ENCODE results near the gene TBC1D14. TPM values are rescaled to one million over a fixed set of nuclear protein-coding genes. Genes with fewer than 3 reads are reported as not detected.

The TBC1D14 gene
- total RNA-seq, 2 experiments from 2014 or later: 38.4 to 44.1 TPM

GRCh38 chr4:7019367-7019766, 109.7 kb downstream of the TBC1D14 start:
- Histone ChIP-seq H3K36me3 (ENCODE audit: insufficient read depth, low read length) (peaks cover 42% of the 10 kb centered on the region), H3K4me1 (ENCODE audit: insufficient read depth, low read length, poor library complexity, severe bottlenecking) (peaks cover 4% of the 10 kb centered on the region), H3K9me3 (ENCODE audit: low read length) (no peaks in the 10 kb centered on the region), H3K4me3 (ENCODE audit: low read depth, low read length, poor library complexity, severe bottlenecking) (no peak overlapping the region), H3K4me2 (ENCODE audit: low read length) (no peak overlapping the region), H2AFZ (ENCODE audit: low read length) (no peak overlapping the region), H4K20me1 (ENCODE audit: insufficient read depth, low read length) (no peaks in the 10 kb centered on the region), H3K9me2 (ENCODE audit: insufficient read depth, low read length) (no peaks in the 10 kb centered on the region), H3K27ac (ENCODE audit: low read depth, low read length, poor library complexity, severe bottlenecking) (no peak overlapping the region), H3K79me2 (ENCODE audit: insufficient read depth, low read depth, low read length) (no peaks in the 10 kb centered on the region)
- intact Hi-C loops (cut with micrococcal nuclease; ENCODE audit: unreplicated experiment): no loop called here
- no TSS peak for BruUV-seq (replicated peaks)
- ChIA-PET POLR2A (no interaction called here), CTCF (ENCODE audit: unreplicated experiment) (no interaction called here)
- TF ChIP-seq EZH2phosphoT487 (IDR thresholded peaks at IDR 0.05; ENCODE audit: borderline replicate concordance, low read depth, low read length): no peak
- TF ChIP-seq, protein P1, sequence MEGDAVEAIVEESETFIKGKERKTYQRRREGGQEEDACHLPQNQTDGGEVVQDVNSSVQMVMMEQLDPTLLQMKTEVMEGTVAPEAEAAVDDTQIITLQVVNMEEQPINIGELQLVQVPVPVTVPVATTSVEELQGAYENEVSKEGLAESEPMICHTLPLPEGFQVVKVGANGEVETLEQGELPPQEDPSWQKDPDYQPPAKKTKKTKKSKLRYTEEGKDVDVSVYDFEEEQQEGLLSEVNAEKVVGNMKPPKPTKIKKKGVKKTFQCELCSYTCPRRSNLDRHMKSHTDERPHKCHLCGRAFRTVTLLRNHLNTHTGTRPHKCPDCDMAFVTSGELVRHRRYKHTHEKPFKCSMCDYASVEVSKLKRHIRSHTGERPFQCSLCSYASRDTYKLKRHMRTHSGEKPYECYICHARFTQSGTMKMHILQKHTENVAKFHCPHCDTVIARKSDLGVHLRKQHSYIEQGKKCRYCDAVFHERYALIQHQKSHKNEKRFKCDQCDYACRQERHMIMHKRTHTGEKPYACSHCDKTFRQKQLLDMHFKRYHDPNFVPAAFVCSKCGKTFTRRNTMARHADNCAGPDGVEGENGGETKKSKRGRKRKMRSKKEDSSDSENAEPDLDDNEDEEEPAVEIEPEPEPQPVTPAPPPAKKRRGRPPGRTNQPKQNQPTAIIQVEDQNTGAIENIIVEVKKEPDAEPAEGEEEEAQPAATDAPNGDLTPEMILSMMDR (conservative IDR thresholded peaks at IDR 0.05; ENCODE audit: low read length): no peak
- no peak for DNase-seq (ENCODE audit: low spot score)

- peaks cover 39% of the 10 kb centered on the region for H3K36me3 ChIP-seq (ENCODE audit: insufficient read depth, low read length)
- no peaks in the 10 kb centered on the region for H4K20me1 ChIP-seq (ENCODE audit: insufficient read depth, low read length)
- ChIA-PET POLR2A (no interaction called here), CTCF (ENCODE audit: unreplicated experiment) (no interaction called here)
- H3K27ac ChIP-seq (ENCODE audit: low read depth, low read length, poor library complexity, severe bottlenecking): no peak overlapping the region
- TF ChIP-seq, protein P1 (conservative IDR thresholded peaks at IDR 0.05; ENCODE audit: low read length): no peak
- TF ChIP-seq EZH2phosphoT487 (IDR thresholded peaks at IDR 0.05; ENCODE audit: borderline replicate concordance, low read depth, low read length): no peak
- H3K4me2 ChIP-seq (ENCODE audit: low read length): no peak overlapping the region
- H3K4me3 ChIP-seq (ENCODE audit: low read depth, low read length, poor library complexity, severe bottlenecking): no peak overlapping the region
- BruUV-seq (replicated peaks): no TSS peak
- no peaks in the 10 kb centered on the region for H3K79me2 ChIP-seq (ENCODE audit: insufficient read depth, low read depth, low read length)
- H3K4me1 ChIP-seq (ENCODE audit: insufficient read depth, low read length, poor library complexity, severe bottlenecking): no peaks in the 10 kb centered on the region
- no peak overlapping the region for H2AFZ ChIP-seq (ENCODE audit: low read length)
- DNase-seq (ENCODE audit: low spot score): no peak
- H3K9me2 ChIP-seq (ENCODE audit: insufficient read depth, low read length): no peaks in the 10 kb centered on the region
- intact Hi-C loops (cut with micrococcal nuclease; ENCODE audit: unreplicated experiment): no loop called here
- no peaks in the 10 kb centered on the region for H3K9me3 ChIP-seq (ENCODE audit: low read length)
Measured at GRCh38 chr4:7020290-7020689, 110.7 kb downstream of the TBC1D14 start.

GRCh38 chr4:7020856-7021255, 111.2 kb downstream of the TBC1D14 start:
- ChIA-PET POLR2A (interaction anchor here (0.8 kb wide), 1 partner anchor 79 kb away, joined by 3 read pairs; no protein-coding TSS in a partner anchor), CTCF (ENCODE audit: unreplicated experiment) (no interaction called here)
- Histone ChIP-seq H3K4me2 (ENCODE audit: low read length) (no peak overlapping the region), H3K36me3 (ENCODE audit: insufficient read depth, low read length) (peaks cover 33% of the 10 kb centered on the region), H3K9me2 (ENCODE audit: insufficient read depth, low read length) (no peaks in the 10 kb centered on the region), H3K9me3 (ENCODE audit: low read length) (no peaks in the 10 kb centered on the region), H2AFZ (ENCODE audit: low read length) (no peak overlapping the region), H3K4me1 (ENCODE audit: insufficient read depth, low read length, poor library complexity, severe bottlenecking) (no peaks in the 10 kb centered on the region), H3K27ac (ENCODE audit: low read depth, low read length, poor library complexity, severe bottlenecking) (no peak overlapping the region), H4K20me1 (ENCODE audit: insufficient read depth, low read length) (no peaks in the 10 kb centered on the region), H3K4me3 (ENCODE audit: low read depth, low read length, poor library complexity, severe bottlenecking) (no peak overlapping the region), H3K79me2 (ENCODE audit: insufficient read depth, low read depth, low read length) (no peaks in the 10 kb centered on the region)
- DNase-seq (ENCODE audit: low spot score): no peak
- TF ChIP-seq, protein P1 (conservative IDR thresholded peaks at IDR 0.05; ENCODE audit: low read length): no peak
- TF ChIP-seq EZH2phosphoT487 (IDR thresholded peaks at IDR 0.05; ENCODE audit: borderline replicate concordance, low read depth, low read length): no peak
- no TSS peak for BruUV-seq (replicated peaks)
- intact Hi-C loops (cut with micrococcal nuclease; ENCODE audit: unreplicated experiment): no loop called here
